ENCODE measurements around the gene CADM1. TPM values are rescaled to one million over a fixed set of nuclear protein-coding genes. Genes with fewer than 3 reads are reported as not detected.

Gene CADM1
- total and polyA plus RNA-seq, 2 donors (not counting 3 experiments of a cell fraction or from before 2014, with no cell fraction given) = 0.52 to 2.6 TPM

GRCh38 chr11:115181538-115181937 lies 322.7 kb downstream of the CADM1 start:
- no peaks in the 10 kb centered on the region for H3K27me3 ChIP-seq (ENCODE audit: control insufficient read depth in 2 of 2, insufficient read depth in 2 of 2, low read length in 2 of 2)
- H3K27ac ChIP-seq (ENCODE audit: insufficient read depth, low read depth, low read length) = no peak overlapping the region
- DNase-seq (ENCODE audit: low read depth, low spot score) = no peak
- no peak for FAIRE-seq
- intact Hi-C loops (cut with micrococcal nuclease) (no loop called here), dilution Hi-C loops (cut with MboI; ENCODE audit: extremely low pct_ligation_motif_present, low sequenced_read_pairs) (no loop called here)
- H3K4me1 ChIP-seq (ENCODE audit: control insufficient read depth, extremely low read depth, insufficient read depth, low read length) = no peaks in the 10 kb centered on the region
- H3K9me3 ChIP-seq (replicated peaks; ENCODE audit: control insufficient read depth, insufficient read depth, low read length) = no peaks in the 10 kb centered on the region
- no peak overlapping the region for H3K4me2 ChIP-seq (ENCODE audit: insufficient read depth, low read length)
- TF ChIP-seq POLR2A (IDR thresholded peaks at IDR 0.05; ENCODE audit: low read depth, low read length) = no peak
- TF ChIP-seq JUN (IDR thresholded peaks at IDR 0.05; ENCODE audit: borderline replicate concordance, insufficient read depth, insufficient read length, low read depth) = no peak
- no peak for TF ChIP-seq MYC (IDR thresholded peaks at IDR 0.05; ENCODE audit: low read depth, low read length)
- TF ChIP-seq POLR2AphosphoS5 (IDR thresholded peaks at IDR 0.05; ENCODE audit: insufficient read depth, low read depth, low read length) = no peak
- TF ChIP-seq GATA2 (IDR thresholded peaks at IDR 0.05; ENCODE audit: insufficient read depth, insufficient read length, low read depth, low read length) = no peak
- TF ChIP-seq MAX (IDR thresholded peaks at IDR 0.05; ENCODE audit: insufficient read depth, insufficient read length) = no peak
- no peak for TF ChIP-seq CTCF (IDR thresholded peaks at IDR 0.05; ENCODE audit: extremely low read depth in 1 of 2, insufficient read depth in 1 of 2, low read depth in 1 of 2, low read length in 2 of 2)
- TF ChIP-seq EZH2 (IDR thresholded peaks at IDR 0.05; ENCODE audit: borderline replicate concordance, low read depth, low read length, severe bottlenecking) = no peak
- no peak for TF ChIP-seq FOS (IDR thresholded peaks at IDR 0.05; ENCODE audit: borderline replicate concordance, insufficient read depth, low read length)
- H3K36me3 ChIP-seq (ENCODE audit: control insufficient read depth in 2 of 2, extremely low read depth in 1 of 2, insufficient read depth in 2 of 2, low read length in 2 of 2) = no peaks in the 10 kb centered on the region
- POLR2A ChIA-PET = no interaction called here
- no peak overlapping the region for H2AFZ ChIP-seq (ENCODE audit: low read depth, low read length)
- H3K9ac ChIP-seq (replicated peaks; ENCODE audit: extremely low read depth, insufficient read depth, low read length) = no peak overlapping the region
- CTCF ChIA-PET = no interaction called here
- no peaks in the 10 kb centered on the region for H4K20me1 ChIP-seq (replicated peaks; ENCODE audit: control insufficient read depth, extremely low read depth, insufficient read depth, low read length)
- H3K79me2 ChIP-seq (ENCODE audit: control insufficient read depth, insufficient read depth, low read length) = no peaks in the 10 kb centered on the region
- H3K4me3 ChIP-seq (replicated peaks in 1 of 3; ENCODE audit: insufficient read depth in 1 of 3, low read depth in 1 of 3, low read length in 3 of 3) = no peak overlapping the region
- H3K9me1 ChIP-seq (replicated peaks; ENCODE audit: control insufficient read depth, extremely low read depth, insufficient read depth, low read length) = no peaks in the 10 kb centered on the region
- BruUV-seq (replicated peaks) = no TSS peak
